HEK293 (cell line): ENCODE measurements around the gene DPH7.

Source experiments
- CTCF ChIA-PET: fragments of 350-600 bp; formaldehyde crosslinking; extraction: SDS; loops from one replicate; lab custom pipeline; 2021; ENCODE audit warnings: antibody characterized with exemption; lab: Yijun Ruan, JAX
- POLR2A ChIA-PET: fragments of 300-600 bp; formaldehyde crosslinking; extraction: SDS; loops from one replicate; lab custom pipeline; 2020; ENCODE audit warnings: antibody characterized with exemption, inconsistent platforms; lab: Yijun Ruan, JAX
- H3K27ac ChIP-seq: fragments of 200-500 bp; sonication (Bioruptor generic); 2 replicates; pipeline ENCODE4 v1.5.1; 2014; ENCODE audit warnings: low read depth, low read length, control low read depth, inconsistent platforms; ENCODE audit errors: extremely low read depth
- H3K36me3 ChIP-seq, 2 experiments: fragments of 200-500 bp in 1 of 2; sonication (Bioruptor generic) in 1 of 2; 1 replicate in 1 of 2; 2 replicates in 1 of 2; pipeline ENCODE4 v1.5.1; 2014 to 2017; ENCODE audit warnings: inconsistent platforms in 2 of 2, low read length in 2 of 2; ENCODE audit not compliant: control insufficient read depth in 2 of 2, insufficient read depth in 1 of 2
- H3K4me1 ChIP-seq: fragments of 200-500 bp; sonication (Bioruptor generic); 2 replicates; pipeline ENCODE4 v1.5.1; 2014; ENCODE audit warnings: mild to moderate bottlenecking, low read length, inconsistent platforms; ENCODE audit not compliant: control insufficient read depth, insufficient read depth
- H3K4me3 ChIP-seq: 2 replicates; pipeline ENCODE4 v1.5.1; 2011; ENCODE audit warnings: low read depth, mild to moderate bottlenecking, control low read depth, low read length, moderate library complexity
- H3K9me3 ChIP-seq: fragments of 200-500 bp; sonication (Bioruptor generic); 2 replicates; pipeline ENCODE4 v1.5.1; 2014; ENCODE audit warnings: low read depth, low read length, inconsistent platforms; ENCODE audit not compliant: control insufficient read depth, insufficient read depth
- TRIM28 ChIP-seq: IDR thresholded peaks from 2 replicates; pipeline ENCODE4 v1.6.1; 2011; ENCODE audit warnings: low read length, control low read depth, borderline replicate concordance
- ZBTB20 ChIP-seq: fragments of 450-650 bp; formaldehyde crosslinking; IDR thresholded peaks from 2 replicates; pipeline ENCODE4 v1.5.1; 2016; ENCODE audit warnings: missing biosample characterization, missing genetic modification characterization
- ZFHX2 ChIP-seq: fragments of 450-650 bp; formaldehyde crosslinking; conservative IDR thresholded peaks from 2 replicates; pipeline ENCODE4 v1.5.1; 2016; ENCODE audit warnings: missing biosample characterization, missing genetic modification characterization
- ZNF121 ChIP-seq: fragments of 450-650 bp; formaldehyde crosslinking; IDR thresholded peaks from 2 replicates; pipeline ENCODE4 v1.5.1; 2016; ENCODE audit warnings: missing biosample characterization, missing genetic modification characterization
- ZNF202 ChIP-seq: fragments of 450-650 bp; formaldehyde crosslinking; IDR thresholded peaks from 2 replicates; pipeline ENCODE4 v1.5.1; 2016; ENCODE audit warnings: missing biosample characterization, missing genetic modification characterization, borderline replicate concordance
- ZNF311 ChIP-seq: fragments of 450-650 bp; formaldehyde crosslinking; IDR thresholded peaks from 2 replicates; pipeline ENCODE4 v1.5.1; 2017; ENCODE audit warnings: missing biosample characterization, missing genetic modification characterization, borderline replicate concordance
- ZNF433 ChIP-seq: fragments of 450-650 bp; formaldehyde crosslinking; IDR thresholded peaks from 2 replicates; pipeline ENCODE4 v1.5.1; 2016; ENCODE audit warnings: missing biosample characterization, missing genetic modification characterization, low read depth
- ZNF549 ChIP-seq: fragments of 450-650 bp; IDR thresholded peaks from 2 replicates; pipeline ENCODE4 v1.5.1; 2018; ENCODE audit warnings: missing biosample characterization, missing genetic modification characterization, mild to moderate bottlenecking, inconsistent platforms, moderate library complexity
- ZNF747 ChIP-seq: fragments of 450-650 bp; formaldehyde crosslinking; IDR thresholded peaks from 2 replicates; pipeline ENCODE4 v1.5.1; 2016; ENCODE audit warnings: missing biosample characterization, missing genetic modification characterization
- TF ChIP-seq, protein P1 (sequence below): fragments of 450-650 bp; formaldehyde crosslinking; conservative IDR thresholded peaks from 2 replicates; pipeline ENCODE4 v1.5.1; 2016; ENCODE audit warnings: low read depth, missing biosample characterization, missing genetic modification characterization
- TF ChIP-seq, protein P2 (sequence below): fragments of 450-650 bp; formaldehyde crosslinking; IDR thresholded peaks from 2 replicates; pipeline ENCODE4 v1.5.1; 2017; ENCODE audit warnings: missing biosample characterization, missing genetic modification characterization
- TF ChIP-seq, protein P3 (sequence below): fragments of 450-650 bp; formaldehyde crosslinking; IDR thresholded peaks from 2 replicates; pipeline ENCODE4 v1.5.1; 2016; ENCODE audit warnings: missing biosample characterization, missing genetic modification characterization
- TF ChIP-seq, protein P4 (sequence below): fragments of 450-650 bp; formaldehyde crosslinking; IDR thresholded peaks from 2 replicates; pipeline ENCODE4 v1.5.1; 2017; ENCODE audit warnings: missing biosample characterization, mild to moderate bottlenecking, missing genetic modification characterization, moderate library complexity
- TF ChIP-seq, protein P5 (sequence below): fragments of 450-650 bp; formaldehyde crosslinking; IDR thresholded peaks from 2 replicates; pipeline ENCODE4 v1.5.1; 2017; ENCODE audit warnings: missing biosample characterization, missing genetic modification characterization
- TF ChIP-seq, protein P6 (sequence below): fragments of 450-650 bp; IDR thresholded peaks from 2 replicates; pipeline ENCODE4 v1.5.1; 2018; ENCODE audit warnings: missing biosample characterization, missing genetic modification characterization

The DPH7 gene

DNA sequence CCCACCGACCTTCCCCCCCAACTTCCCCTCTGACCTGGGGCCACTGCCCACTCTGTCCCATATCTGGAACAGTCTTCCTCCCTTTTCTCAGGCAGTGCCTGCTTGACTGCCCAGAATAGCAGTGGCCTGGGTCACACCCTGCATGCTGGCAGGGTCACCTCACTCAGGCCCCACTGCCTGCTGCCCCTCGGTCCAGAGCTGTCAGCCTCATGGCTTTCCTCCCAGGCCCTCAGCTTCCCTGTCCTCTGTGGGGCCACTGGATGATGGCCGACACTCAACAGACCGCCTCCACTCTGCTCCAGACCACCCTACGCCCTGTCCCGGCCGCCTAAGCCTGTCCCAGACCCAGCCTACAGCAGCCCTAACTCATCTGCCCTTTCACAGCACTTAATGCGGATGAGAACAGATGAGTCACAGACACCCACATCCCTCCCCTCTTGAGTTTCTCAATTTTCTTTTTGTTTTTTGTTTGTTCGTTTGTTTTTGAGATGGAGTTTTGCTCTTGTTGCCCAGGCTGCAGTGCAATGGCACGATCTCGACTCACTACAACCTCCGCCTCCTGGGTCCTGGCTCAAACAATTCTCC is 34.5 kb downstream of the DPH7 start (continued):
- no peak for TF ChIP-seq ZNF433 (tag by site-specific recombination)
- TF ChIP-seq ZNF121, result no peak

DNA sequence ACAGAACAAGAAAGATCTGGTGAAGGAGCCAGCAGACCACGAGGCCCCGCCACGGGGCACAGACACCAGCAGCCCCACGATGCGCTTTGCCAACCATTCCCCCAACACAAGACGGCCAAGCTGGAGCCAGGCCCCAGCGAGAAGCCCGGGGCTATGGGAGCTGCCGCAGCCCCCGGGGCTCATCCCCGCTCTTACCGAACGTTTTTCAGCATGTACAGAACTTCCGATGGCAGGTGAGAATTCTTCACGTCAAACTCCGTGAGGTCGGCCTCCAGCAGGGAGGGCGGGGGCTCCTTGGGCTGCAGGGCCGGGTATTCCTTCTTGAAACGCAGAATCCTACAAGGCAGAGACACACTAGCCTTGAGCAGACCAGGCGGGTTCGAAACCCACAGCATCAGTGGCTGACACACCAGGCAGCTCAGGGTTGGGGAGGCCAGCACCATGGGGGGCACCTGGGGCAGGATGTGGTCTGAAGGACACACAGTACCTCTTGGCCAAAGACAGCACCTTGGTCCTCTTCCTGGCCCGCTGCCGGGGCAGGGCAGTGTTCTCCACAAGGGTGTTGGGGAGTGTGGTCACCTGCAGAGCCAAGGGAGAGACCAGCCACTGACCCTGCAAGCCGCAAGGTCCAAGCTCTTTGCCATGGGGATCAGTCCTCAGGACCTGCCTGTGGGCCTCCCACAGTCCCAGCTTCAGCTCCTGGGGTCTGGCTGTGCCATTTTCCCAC is 35.3 kb downstream of the DPH7 start:
- Histone ChIP-seq H3K9me3 (no peaks in the 10 kb centered on the region), H3K36me3 (peaks cover 0 to 4% of the 10 kb centered on the region in 2 experiments; a peak in 2 of 3 replicates), H3K4me3 (no peak overlapping the region), H3K27ac (no peak overlapping the region), H3K4me1 (no peaks in the 10 kb centered on the region)
- POLR2A ChIA-PET, result no interaction called here
- CTCF ChIA-PET, result interaction anchor here (1.0 to 6.2 kb wide), 4 partner anchors 8 to 15 kb away, joined by 3 to 35 read pairs (median 4); no protein-coding TSS in a partner anchor
- TF ChIP-seq ZNF549 (no peak), ZBTB20 (tag by site-specific recombination) (no peak), ZFHX2 (no peak), ZNF202 (no peak), ZNF121 (no peak), ZNF747 (tag by site-specific recombination) (no peak), TRIM28 (no peak)
- TF ChIP-seq, protein P1, sequence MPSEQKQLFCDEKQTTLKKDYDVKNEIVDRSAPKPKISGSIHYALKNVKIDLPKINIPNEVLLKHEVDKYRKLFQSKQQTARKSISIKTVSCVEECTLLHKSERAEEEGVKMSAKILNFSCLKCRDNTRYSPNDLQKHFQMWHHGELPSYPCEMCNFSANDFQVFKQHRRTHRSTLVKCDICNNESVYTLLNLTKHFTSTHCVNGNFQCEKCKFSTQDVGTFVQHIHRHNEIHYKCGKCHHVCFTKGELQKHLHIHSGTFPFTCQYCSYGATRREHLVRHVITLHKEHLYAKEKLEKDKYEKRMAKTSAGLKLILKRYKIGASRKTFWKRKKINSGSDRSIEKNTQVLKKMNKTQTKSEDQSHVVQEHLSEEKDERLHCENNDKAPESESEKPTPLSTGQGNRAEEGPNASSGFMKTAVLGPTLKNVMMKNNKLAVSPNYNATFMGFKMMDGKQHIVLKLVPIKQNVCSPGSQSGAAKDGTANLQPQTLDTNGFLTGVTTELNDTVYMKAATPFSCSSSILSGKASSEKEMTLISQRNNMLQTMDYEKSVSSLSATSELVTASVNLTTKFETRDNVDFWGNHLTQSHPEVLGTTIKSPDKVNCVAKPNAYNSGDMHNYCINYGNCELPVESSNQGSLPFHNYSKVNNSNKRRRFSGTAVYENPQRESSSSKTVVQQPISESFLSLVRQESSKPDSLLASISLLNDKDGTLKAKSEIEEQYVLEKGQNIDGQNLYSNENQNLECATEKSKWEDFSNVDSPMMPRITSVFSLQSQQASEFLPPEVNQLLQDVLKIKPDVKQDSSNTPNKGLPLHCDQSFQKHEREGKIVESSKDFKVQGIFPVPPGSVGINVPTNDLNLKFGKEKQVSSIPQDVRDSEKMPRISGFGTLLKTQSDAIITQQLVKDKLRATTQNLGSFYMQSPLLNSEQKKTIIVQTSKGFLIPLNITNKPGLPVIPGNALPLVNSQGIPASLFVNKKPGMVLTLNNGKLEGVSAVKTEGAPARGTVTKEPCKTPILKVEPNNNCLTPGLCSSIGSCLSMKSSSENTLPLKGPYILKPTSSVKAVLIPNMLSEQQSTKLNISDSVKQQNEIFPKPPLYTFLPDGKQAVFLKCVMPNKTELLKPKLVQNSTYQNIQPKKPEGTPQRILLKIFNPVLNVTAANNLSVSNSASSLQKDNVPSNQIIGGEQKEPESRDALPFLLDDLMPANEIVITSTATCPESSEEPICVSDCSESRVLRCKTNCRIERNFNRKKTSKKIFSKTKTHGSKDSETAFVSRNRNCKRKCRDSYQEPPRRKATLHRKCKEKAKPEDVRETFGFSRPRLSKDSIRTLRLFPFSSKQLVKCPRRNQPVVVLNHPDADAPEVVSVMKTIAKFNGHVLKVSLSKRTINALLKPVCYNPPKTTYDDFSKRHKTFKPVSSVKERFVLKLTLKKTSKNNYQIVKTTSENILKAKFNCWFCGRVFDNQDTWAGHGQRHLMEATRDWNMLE (tag by site-specific recombination), result no peak
- TF ChIP-seq, protein P2, sequence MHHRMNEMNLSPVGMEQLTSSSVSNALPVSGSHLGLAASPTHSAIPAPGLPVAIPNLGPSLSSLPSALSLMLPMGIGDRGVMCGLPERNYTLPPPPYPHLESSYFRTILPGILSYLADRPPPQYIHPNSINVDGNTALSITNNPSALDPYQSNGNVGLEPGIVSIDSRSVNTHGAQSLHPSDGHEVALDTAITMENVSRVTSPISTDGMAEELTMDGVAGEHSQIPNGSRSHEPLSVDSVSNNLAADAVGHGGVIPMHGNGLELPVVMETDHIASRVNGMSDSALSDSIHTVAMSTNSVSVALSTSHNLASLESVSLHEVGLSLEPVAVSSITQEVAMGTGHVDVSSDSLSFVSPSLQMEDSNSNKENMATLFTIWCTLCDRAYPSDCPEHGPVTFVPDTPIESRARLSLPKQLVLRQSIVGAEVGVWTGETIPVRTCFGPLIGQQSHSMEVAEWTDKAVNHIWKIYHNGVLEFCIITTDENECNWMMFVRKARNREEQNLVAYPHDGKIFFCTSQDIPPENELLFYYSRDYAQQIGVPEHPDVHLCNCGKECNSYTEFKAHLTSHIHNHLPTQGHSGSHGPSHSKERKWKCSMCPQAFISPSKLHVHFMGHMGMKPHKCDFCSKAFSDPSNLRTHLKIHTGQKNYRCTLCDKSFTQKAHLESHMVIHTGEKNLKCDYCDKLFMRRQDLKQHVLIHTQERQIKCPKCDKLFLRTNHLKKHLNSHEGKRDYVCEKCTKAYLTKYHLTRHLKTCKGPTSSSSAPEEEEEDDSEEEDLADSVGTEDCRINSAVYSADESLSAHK (tag by site-specific recombination), result no peak
- TF ChIP-seq, protein P3, sequence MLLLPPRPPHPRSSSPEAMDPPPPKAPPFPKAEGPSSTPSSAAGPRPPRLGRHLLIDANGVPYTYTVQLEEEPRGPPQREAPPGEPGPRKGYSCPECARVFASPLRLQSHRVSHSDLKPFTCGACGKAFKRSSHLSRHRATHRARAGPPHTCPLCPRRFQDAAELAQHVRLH (tag by site-specific recombination), result no peak
- TF ChIP-seq, protein P4, sequence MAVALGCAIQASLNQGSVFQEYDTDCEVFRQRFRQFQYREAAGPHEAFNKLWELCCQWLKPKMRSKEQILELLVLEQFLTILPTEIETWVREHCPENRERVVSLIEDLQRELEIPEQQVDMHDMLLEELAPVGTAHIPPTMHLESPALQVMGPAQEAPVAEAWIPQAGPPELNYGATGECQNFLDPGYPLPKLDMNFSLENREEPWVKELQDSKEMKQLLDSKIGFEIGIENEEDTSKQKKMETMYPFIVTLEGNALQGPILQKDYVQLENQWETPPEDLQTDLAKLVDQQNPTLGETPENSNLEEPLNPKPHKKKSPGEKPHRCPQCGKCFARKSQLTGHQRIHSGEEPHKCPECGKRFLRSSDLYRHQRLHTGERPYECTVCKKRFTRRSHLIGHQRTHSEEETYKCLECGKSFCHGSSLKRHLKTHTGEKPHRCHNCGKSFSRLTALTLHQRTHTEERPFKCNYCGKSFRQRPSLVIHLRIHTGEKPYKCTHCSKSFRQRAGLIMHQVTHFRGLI (tag by site-specific recombination), result no peak

DNA sequence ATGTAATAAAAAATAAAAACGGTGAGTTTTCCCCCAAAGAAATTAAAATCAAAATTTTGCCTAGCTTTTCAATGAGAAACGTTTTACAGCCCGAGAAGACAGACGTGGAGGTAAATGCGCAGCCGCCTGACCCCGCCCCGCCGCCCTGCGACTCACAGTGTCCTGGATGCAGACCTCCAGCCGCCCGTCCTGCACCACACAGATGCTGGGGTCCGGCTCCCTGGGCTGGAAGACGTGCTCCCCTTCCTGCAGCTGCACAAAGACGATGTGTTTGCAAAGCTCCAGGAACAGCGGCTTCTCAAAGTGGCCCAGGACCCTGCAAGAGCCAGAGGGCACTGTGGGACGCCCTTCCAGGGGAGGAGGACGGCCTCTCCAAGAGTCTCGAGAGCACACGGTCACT is 36.2 kb downstream of the DPH7 start:
- Histone ChIP-seq H3K4me3 (no peak overlapping the region), H3K36me3 (peaks cover 0 to 4% of the 10 kb centered on the region in 2 experiments; a peak in 2 of 3 replicates), H3K27ac (no peak overlapping the region), H3K9me3 (no peaks in the 10 kb centered on the region), H3K4me1 (no peaks in the 10 kb centered on the region)
- TF ChIP-seq, protein P5, sequence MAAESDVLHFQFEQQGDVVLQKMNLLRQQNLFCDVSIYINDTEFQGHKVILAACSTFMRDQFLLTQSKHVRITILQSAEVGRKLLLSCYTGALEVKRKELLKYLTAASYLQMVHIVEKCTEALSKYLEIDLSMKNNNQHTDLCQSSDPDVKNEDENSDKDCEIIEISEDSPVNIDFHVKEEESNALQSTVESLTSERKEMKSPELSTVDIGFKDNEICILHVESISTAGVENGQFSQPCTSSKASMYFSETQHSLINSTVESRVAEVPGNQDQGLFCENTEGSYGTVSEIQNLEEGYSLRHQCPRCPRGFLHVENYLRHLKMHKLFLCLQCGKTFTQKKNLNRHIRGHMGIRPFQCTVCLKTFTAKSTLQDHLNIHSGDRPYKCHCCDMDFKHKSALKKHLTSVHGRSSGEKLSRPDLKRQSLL, result no peak
- TF ChIP-seq, protein P6, sequence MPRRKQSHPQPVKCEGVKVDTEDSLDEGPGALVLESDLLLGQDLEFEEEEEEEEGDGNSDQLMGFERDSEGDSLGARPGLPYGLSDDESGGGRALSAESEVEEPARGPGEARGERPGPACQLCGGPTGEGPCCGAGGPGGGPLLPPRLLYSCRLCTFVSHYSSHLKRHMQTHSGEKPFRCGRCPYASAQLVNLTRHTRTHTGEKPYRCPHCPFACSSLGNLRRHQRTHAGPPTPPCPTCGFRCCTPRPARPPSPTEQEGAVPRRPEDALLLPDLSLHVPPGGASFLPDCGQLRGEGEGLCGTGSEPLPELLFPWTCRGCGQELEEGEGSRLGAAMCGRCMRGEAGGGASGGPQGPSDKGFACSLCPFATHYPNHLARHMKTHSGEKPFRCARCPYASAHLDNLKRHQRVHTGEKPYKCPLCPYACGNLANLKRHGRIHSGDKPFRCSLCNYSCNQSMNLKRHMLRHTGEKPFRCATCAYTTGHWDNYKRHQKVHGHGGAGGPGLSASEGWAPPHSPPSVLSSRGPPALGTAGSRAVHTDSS (tag by site-specific recombination), result no peak
- no peak for TF ChIP-seq ZNF311 (tag by site-specific recombination)
- POLR2A ChIA-PET, result interaction anchor here (0.5 kb wide), 2 partner anchors 31 to 1125 kb away, joined by 5 to 8 read pairs; no protein-coding TSS in a partner anchor
- CTCF ChIA-PET, result interaction anchor here (6.2 kb wide), 1 partner anchor 7 kb away, joined by 35 read pairs; no protein-coding TSS in a partner anchor
